DOHH2 (cell line): ENCODE data around the gene THBS1.

Experiments used
- CTCF ChIP-seq: fragments of 200-600 bp; sonication (generic); IDR thresholded peaks from one replicate; pipeline ENCODE4 v1.5.1; 2014; ENCODE audit warnings: antibody characterized with exemption, mild to moderate bottlenecking, low read depth, low read length; ENCODE audit not compliant: poor library complexity, severe bottlenecking
- EZH2phosphoT487 ChIP-seq: fragments of 200-600 bp; sonication (generic); IDR thresholded peaks from 2 replicates; pipeline ENCODE4 v1.6.1; 2017; ENCODE audit warnings: borderline replicate concordance, mild to moderate bottlenecking, antibody characterized with exemption, low read length, moderate library complexity, mixed read lengths

DNA sequence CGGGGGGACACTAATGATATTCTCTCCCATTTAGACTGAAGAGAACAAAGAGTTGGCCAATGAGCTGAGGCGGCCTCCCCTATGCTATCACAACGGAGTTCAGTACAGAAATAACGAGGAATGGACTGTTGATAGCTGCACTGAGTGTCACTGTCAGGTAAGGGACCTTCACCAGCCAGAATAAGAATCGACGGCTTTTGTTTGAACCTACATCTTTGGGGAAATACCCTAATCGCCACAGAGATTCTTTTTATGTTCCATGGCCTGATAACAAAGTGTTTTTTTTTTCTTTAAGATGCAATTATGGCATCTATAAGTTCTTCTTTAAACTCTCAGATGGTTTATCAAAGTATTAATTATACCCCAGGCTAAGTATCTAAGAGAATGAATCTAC lies 3.4 kb downstream of the THBS1 start:
- TF ChIP-seq CTCF (no peak), EZH2phosphoT487 (no peak)
